Fibroblast of skin of left biceps (primary cell): ENCODE results near the gene GMPPA.
A peak's percentile ranks its signal among the peaks of the same experiment; 100 is the strongest.

ENCODE experiments used
- DNase-seq, 2 experiments: peaks; one replicate each; pipeline ENCODE4 v3.0.0-alpha.2; 2013; ENCODE audit warnings: low read depth in 2 of 2

Gene GMPPA

GRCh38 chr2:219486380-219486959, 12.2 kb upstream of the GMPPA start:
- DNase-seq = no peak

DNA sequence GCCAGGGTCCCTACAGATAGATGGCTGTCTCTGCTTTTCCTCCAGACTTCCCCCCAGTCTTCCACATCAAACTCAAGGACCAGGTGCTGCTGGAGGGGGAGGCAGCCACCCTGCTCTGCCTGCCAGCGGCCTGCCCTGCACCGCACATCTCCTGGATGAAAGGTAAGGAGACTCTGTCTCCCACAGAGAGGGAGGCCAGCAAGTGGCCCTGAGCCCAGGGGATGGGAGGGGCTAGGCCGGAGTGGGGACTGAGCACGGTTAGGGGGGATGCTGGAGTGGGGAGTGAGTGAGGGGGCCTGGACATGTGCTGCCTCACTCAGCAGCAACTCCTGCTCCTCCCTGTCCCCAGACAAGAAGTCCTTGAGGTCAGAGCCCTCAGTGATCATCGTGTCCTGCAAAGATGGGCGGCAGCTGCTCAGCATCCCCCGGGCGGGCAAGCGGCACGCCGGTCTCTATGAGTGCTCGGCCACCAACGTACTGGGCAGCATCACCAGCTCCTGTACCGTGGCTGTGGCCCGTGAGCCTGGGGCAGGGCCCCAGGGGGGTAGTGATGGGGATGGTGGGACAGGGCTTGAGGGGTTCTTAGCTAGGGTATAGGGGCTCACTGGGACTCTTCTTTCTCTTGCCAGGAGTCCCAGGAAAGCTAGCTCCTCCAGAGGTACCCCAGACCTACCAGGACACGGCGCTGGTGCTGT, 10.4 kb upstream of the GMPPA start:
- no peak for DNase-seq

- DNase-seq = no peak
Measured at GRCh38 chr2:219488844-219489194, 9.9 kb upstream of the GMPPA start.

- DNase-seq = no peak
Measured at GRCh38 chr2:219489315-219489714, 9.4 kb upstream of the GMPPA start.

- DNase-seq = no peak
Measured at GRCh38 chr2:219490186-219490585, 8.5 kb upstream of the GMPPA start.

DNA sequence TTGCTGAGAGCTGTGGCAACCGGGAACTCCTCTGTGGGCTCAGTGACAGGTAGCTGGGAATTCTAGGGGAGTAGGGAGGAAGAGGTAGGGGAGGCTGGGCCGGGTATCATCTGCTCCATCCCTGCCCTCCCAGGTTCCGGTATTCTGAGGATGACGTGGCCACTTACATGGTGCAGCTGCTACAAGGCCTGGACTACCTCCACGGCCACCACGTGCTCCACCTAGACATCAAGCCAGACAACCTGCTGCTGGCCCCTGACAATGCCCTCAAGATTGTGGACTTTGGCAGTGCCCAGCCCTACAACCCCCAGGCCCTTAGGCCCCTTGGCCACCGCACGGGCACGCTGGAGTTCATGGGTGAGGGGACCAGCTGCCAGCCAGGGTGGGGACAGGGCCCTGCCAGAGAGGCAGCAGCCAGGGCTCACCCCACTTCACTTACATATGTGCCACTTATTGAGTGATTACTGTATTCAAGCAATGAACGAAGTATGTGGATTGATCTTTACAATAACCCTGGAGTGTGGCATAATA, 8.0 kb upstream of the GMPPA start:
- no peak for DNase-seq

DNA sequence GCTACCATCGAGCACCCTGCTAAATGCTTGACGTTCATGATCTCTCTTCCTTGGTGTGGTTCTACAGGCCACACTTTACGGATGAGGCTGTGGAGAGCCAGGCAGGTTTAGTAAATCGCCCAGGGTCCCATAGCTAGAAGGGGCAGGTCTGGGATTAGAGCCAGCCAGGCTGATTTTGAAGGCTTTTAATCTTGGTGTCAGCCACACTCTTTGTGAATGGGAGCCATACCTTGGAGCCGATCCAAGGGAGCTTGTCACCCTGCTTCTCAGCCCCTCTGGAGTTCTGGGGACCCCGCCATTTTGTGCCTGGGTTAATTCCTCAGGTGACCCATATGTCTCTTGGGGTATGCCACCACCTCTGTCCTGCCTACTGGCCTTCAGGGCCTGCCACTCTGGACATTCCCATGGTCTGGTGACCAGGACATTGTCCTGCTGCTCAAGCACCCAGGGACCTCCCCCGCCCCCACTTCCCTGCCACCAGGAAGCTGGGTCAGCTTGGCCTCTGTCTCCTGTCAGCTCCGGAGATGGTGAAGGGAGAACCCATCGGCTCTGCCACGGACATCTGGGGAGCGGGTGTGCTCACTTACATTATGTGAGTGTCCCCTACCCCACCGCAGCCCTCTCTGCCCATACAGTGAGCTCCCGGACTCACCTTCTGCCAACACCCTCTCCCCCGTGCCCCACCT, 7.3 kb upstream of the GMPPA start:
- DNase-seq = no peak

- DNase-seq = no peak
Measured at GRCh38 chr2:219492575-219492974, 6.1 kb upstream of the GMPPA start.

DNA sequence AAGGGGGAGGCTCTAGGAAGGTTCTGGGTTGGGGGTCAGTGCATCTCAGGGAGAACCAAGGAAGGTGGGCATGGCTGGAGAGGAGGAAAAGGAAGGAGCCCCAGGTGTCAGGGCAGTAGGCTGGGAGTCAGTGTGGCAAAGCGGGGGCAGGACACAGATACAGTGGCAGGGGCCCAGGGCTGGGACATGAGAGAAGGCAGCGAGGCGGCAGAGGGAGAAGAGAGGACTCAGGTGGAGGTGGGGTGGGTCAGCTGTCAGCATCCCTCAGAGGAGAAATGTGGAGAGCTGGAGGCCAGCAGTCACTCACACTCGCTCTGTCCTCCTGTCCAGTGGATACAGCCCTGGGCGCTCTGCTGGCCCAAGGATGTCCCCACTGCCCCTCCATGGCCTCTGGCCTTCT, 5.6 kb upstream of the GMPPA start:
- DNase-seq = no peak

- no peak for DNase-seq
Measured at GRCh38 chr2:219494952-219495530, 3.6 kb upstream of the GMPPA start.

GRCh38 chr2:219495531-219496122, 3.1 kb upstream of the GMPPA start:
- DNase-seq = peak in 1 of 2 experiments; percentile 55

DNA sequence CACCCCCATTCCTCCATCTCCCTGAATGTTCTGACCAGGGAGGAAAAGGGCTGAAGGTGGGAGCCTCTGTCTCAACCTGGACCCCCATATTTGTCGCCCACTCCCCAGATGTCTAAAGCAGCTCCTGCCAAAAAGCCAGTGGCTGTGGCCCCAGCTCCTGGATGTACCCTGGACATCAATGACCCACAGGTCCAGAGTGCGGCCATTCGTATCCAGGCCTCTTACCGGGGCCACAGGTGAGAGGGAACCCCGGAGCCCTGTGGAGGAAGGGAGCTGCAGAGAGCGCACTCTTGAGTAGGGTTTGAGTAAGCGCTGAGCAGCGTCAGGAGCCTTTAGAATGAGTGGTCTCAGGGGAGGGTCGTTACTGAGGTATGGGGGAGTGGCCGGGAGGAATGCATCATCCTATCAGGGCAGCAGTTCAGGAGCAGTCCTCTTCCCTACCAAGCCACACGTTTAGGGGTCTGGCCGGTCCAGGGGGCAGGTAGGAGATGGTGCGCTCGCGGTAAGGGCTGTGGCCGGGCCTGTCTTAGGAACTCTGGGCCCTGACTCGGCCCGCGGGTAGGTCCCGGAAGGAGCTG, 2.4 kb upstream of the GMPPA start:
- no peak for DNase-seq

DNA sequence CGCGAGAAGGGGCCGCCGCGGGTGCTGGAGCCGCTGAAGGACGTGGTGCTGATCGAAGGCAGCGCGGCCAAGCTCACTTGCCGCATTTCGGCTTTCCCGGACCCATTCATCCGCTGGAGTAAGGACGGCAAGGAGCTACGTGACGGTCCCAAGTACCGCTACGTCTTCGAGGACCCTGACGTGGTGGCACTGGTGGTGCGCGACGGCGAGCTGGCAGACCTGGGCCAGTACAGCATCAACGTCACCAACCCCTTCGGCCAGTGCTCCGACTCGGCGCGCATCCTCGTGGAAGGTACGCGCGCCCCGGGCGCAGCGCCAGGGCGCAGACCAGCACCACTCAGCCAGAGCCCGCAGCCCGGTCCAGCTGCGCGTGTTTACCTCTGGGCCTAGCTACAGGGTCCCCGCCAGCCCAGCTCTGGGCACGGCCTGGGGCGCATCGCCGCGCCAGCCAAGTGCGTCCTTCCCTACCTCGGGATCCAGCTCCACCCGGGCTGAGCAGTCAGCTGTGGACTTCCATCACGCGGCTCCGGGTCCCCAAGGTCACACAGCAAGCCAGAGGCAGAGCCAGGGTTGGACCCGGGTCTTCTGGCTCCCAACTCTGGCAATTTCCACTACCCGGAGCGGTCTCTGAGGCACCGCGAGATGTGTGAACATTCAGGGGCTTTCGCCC, 1.7 kb upstream of the GMPPA start:
- no peak for DNase-seq

GRCh38 chr2:219497495-219498279, 1.0 kb upstream of the GMPPA start:
- DNase-seq = no peak

GRCh38 chr2:219499058-219499307, 292 bp downstream of the GMPPA start:
- no peak for DNase-seq

GRCh38 chr2:219499555-219499954, 864 bp downstream of the GMPPA start:
- DNase-seq = no peak

DNA sequence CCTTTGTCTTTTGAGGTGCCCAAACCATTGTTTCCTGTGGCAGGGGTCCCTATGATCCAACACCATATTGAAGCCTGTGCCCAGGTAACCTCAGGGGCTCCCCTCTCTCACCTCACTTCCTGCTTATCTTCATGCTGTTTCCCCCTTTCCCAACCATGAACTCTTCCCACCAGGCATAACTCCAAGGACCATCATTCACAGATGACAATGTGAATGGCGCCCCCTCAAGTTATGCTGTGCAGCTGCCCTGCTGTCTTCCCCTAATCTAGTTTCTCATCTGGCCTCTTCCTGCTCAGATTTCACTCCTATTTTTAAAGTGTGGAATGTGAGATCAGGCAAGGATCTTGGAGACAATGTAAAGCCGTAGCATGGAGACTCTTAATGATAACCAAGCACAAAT, 1.4 kb downstream of the GMPPA start:
- DNase-seq = no peak

DNA sequence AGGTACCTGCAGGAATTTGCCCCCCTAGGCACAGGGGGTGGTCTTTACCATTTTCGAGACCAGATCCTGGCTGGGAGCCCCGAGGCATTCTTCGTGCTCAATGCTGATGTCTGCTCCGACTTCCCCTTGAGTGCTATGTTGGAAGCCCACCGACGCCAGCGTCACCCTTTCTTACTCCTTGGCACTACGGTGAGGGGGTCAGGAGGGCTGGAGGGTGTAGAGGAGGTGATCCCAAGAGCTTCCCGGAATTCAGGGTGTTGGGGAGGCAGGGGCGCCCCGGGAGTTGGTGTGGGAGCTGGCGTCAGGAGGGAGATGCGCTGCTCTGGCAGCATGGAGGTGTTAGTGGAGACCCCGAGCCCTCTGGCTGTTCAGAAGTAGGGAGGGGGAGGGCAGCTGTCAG, 3.2 kb downstream of the GMPPA start:
- DNase-seq = no peak

GRCh38 chr2:219502618-219503017, 3.9 kb downstream of the GMPPA start:
- DNase-seq = no peak

GRCh38 chr2:219505585-219505984, 6.9 kb downstream of the GMPPA start:
- no peak for DNase-seq
